Right cardiac atrium (tissue), 5 donors: ENCODE data around the gene HMCES. TPM values are rescaled to one million over a fixed set of nuclear protein-coding genes. Genes with fewer than 3 reads are reported as not detected.

Experiments
- ATAC-seq, 2 donors: fragments of 200-7000 bp; cut with Tn5 transposase; one replicate each; pipeline versions ENCODE4 v1.8.0 to v1.9.1; 2020; ENCODE audit warnings: moderate library complexity in 2 of 2, mild to moderate bottlenecking in 1 of 2
- DNase-seq, 3 donors: peaks; one replicate each; pipeline ENCODE4 v3.0.0-alpha.2; 2020
- H3K27ac ChIP-seq: one replicate; pipeline ENCODE4 v1.5.1; 2013; ENCODE audit warnings: mild to moderate bottlenecking, low read length, control low read depth, moderate library complexity
- H3K27me3 ChIP-seq: one replicate; pipeline ENCODE4 v1.6.1; 2013; ENCODE audit not compliant: control insufficient read depth, insufficient read depth
- H3K4me1 ChIP-seq: one replicate; pipeline ENCODE4 v1.6.1; 2013; ENCODE audit warnings: low read length; ENCODE audit not compliant: control insufficient read depth, insufficient read depth
- H3K4me3 ChIP-seq: one replicate; pipeline ENCODE4 v1.5.1; 2013; ENCODE audit warnings: low read length, control low read depth
- H3K9me3 ChIP-seq: one replicate; pipeline ENCODE4 v1.6.1; 2013; ENCODE audit warnings: low read length; ENCODE audit not compliant: control insufficient read depth
- WGBS: extraction: QIAGEN DNeasy Blood & Tissue Kit; methylation state at CpG from one replicate; pipeline ENCODE4 v1.1.7; 2013; 5-methylcytosine and 5-hydroxymethylcytosine counted together
- intact Hi-C, 4 donors: fragments of 100-400 bp; cut with DNase I; formaldehyde crosslinking; loops; one replicate each; pipeline versions ENCODE4 v1.11.0 to v1.14.0; 2022 to 2023
- long read RNA-seq, 4 donors: library from polyadenylated mRNA; unstranded; transcript quantifications; one replicate each; pipeline ENCODE4 v2.0.0, GENCODE V29; 2020 to 2021
- polyA plus RNA-seq: library from polyadenylated mRNA; stranded (reverse); fragments of 200-250 nt; gene quantifications from one replicate; pipeline ENCODE4 v1.2.3, GENCODE V29; 2013
- total RNA-seq, 4 donors: library from RNA; stranded (reverse); fragmentation: NEBNext Ultra II Directional; extraction: Animal tissue kit (Norgen Biotek cat#: 25700); gene quantifications; one replicate each; pipeline ENCODE4 v1.2.1, GENCODE V29; 2021
- donor health status: healthy with polysubstance abuse.
- donor health status: DM: no; HTN: yes; CAD: no.
- donor health status: DM: no; HTN: no; CAD: no.
- donor health status: DM: no; HTN: yes; CAD: no; lungs with severe emphysema.
- donor health status: DM: yes; HTN: yes; CAD: no.

HMCES gene, protein sequence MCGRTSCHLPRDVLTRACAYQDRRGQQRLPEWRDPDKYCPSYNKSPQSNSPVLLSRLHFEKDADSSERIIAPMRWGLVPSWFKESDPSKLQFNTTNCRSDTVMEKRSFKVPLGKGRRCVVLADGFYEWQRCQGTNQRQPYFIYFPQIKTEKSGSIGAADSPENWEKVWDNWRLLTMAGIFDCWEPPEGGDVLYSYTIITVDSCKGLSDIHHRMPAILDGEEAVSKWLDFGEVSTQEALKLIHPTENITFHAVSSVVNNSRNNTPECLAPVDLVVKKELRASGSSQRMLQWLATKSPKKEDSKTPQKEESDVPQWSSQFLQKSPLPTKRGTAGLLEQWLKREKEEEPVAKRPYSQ
- total RNA-seq (10 to 100 TPM; 38.0 to 53.2 (median 42.3) TPM), polyA plus RNA-seq (37.0 TPM)
- long read RNA-seq, donor 1, transcript HMCES-202 (7 exons, 1,763 nt) = minor isoform, 7 of 145 reads
- long read RNA-seq, donor 1, transcript HMCES-204 (7 exons, 1,952 nt) = minor isoform, 23 of 145 reads
- long read RNA-seq, donor 1, transcript HMCES-201 (7 exons, 2,515 nt) = major isoform, 95 of 145 reads
- long read RNA-seq, donor 1, transcript HMCES-203 (6 exons, 1,490 nt) = minor isoform, 5 of 145 reads
- long read RNA-seq, donor 1, partial matches to known transcripts = 5 of 145 reads
- long read RNA-seq, donor 1, other reads (novel, unspliced or antisense) = 9 of 145 reads
- long read RNA-seq, donor 2, transcript HMCES-204 (7 exons, 1,952 nt) = minor isoform, 5 of 56 reads
- long read RNA-seq, donor 2, transcript HMCES-201 (7 exons, 2,515 nt) = major isoform, 37 of 56 reads
- long read RNA-seq, donor 2, partial matches to known transcripts = 4 of 56 reads
- long read RNA-seq, donor 2, other reads (novel, unspliced or antisense) = 4 of 56 reads
- long read RNA-seq, donor 3, transcript HMCES-201 (7 exons, 2,515 nt) = major isoform, 182 of 240 reads
- long read RNA-seq, donor 3, transcript HMCES-203 (6 exons, 1,490 nt) = minor isoform, 11 of 240 reads
- long read RNA-seq, donor 3, partial matches to known transcripts = 24 of 240 reads
- long read RNA-seq, donor 3, other reads (novel, unspliced or antisense) = 16 of 240 reads
- long read RNA-seq, donor 4, transcript HMCES-201 (7 exons, 2,515 nt) = major isoform, 22 of 39 reads
- long read RNA-seq, donor 4, transcript HMCES-204 (7 exons, 1,952 nt) = minor isoform, 10 of 39 reads
- long read RNA-seq, donor 4, partial matches to known transcripts = 3 of 39 reads
- long read RNA-seq, donor 4, other reads (novel, unspliced or antisense) = 3 of 39 reads

DNA sequence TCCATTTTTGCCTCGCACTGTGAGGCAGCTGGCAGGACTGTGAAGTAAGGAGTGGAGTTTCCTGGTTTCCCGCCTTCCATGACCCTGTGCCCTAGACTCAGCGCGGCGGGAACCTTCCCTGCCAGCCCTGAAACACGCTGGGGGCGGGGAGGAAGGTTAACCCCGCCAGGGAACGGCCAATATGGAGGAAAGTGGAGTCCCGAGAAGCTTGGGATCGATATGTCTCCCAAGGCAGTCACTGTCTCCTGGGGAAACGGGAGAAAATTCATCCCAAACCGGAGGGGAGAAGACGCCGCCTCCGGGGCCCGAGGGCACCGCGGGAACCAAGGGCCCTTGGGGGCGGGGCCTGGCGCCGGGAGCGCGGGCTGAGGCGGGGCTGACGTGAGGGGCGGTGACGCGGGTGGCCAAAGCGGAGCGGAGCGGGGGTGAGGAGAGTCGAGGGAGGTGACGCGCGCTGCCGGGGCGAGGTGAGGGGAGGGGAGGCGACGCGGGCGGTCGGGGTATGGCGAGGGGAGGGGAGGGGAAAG is at the start of gene HMCES:
Gene HMCES (plus strand): TSS at position 432 of the 527 bp plus-strand sequence. CDS start 863 bp downstream, outside the sequence.
- Histone ChIP-seq H3K4me3 (peak within 1 kb of the TSS; percentile 75), H3K9me3 (no peaks in the 10 kb centered on the region), H3K4me1 (peaks cover 3% of the 10 kb centered on the region), H3K27ac (peak within 1 kb of the TSS; percentile 87), H3K27me3 (no peaks in the 10 kb centered on the region)
- WGBS = under 1% methylated on average over 44 of the region's 44 CpGs
- intact Hi-C loops = loop anchor here in 1 of 4 donors (5.0 kb wide), 1 partner anchor 39 kb away; a partner anchor contains a TSS
- peak; percentile 97 for ATAC-seq
- peak; percentile 95 to 98 (median 97) for DNase-seq

DNA sequence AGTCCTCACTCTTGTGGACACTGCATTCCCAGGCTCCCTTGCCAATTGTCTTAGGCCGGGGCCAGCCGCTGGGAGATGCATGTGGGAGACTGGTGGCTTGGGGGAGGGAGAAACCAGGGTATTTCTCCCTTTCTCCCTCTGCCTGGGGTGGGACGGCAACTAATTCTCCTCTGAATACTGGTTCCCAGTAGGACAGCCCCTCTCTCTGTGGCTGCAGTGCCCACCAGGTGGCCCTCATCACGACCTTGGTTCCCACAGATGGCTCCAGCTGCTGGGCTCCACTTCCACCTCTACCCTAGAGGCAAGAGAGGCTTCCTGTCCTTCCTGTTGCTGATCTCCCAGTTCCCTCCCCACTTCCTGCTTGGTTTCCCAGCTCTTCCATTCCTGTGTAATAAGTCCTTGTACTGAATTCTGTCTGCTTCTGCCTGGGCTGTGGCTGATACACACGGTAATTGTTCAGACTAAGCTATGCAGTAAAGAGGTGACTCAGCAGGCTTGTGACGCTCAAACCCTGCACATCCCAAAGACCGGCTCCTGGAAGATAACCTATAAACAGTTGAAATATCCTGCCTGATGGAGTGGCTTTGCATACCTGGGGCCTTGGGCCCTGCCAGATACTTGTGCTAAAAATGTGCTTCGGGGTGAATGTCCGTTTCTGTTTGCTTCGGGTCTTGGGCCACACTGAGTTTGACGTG is 49.6 kb upstream of the HMCES start:
- Histone ChIP-seq H3K27me3 (no peaks in the 10 kb centered on the region), H3K27ac (peak overlapping the region; percentile 14), H3K9me3 (no peaks in the 10 kb centered on the region), H3K4me1 (peaks cover 12% of the 10 kb centered on the region), H3K4me3 (no peak overlapping the region)
- peak in 1 of 2 donors; percentile 12 for ATAC-seq
- peak in 2 of 3 donors; percentile 42 to 55 for DNase-seq
- intact Hi-C loops = loop anchor here in 3 of 4 donors (5.0 kb wide), 1 partner anchor 47 kb away; the partner anchor contains the start of gene CNBP (in 3 of the 3)
- WGBS = 49% methylated on average over 11 of the region's 11 CpGs

DNA sequence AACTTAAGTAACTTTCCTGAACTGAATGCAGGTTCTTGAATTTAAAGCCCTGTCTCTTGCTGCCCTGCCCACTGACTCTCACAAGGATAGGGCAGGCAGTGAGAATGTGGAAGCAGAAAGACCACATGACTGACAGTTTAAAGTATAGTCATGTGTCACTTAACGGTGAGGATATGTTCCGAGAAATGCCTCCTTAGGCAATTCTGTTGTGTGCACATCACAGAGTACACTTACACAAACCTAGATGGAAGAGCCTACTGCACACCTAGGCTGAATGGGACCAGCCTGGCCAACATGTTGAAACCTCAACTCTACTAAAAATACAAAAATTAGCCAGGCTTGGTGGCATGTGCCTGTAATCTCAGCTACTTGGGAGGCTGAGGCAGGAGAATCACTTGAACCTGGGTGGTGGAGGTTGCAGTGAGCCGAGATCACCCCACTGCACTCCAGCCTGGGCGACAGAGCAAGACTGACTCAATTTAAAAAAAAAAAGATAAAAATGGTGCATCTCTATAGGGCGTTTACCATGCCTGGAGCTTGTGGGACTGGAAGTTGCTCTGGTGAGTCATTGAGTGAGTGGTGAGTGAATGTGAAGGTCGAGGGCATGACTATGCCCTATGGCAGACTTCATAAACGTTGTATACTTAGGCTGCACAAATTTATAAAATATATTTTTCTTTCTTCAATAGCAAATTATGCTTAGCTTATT is 48.2 kb upstream of the HMCES start:
- DNase-seq = no peak
- H3K27ac ChIP-seq = peak overlapping the region; percentile 27
- WGBS = 55% methylated on average over 7 of the region's 7 CpGs
- H3K4me3 ChIP-seq = no peak overlapping the region
- no peaks in the 10 kb centered on the region for H3K9me3 ChIP-seq
- no peaks in the 10 kb centered on the region for H3K27me3 ChIP-seq
- H3K4me1 ChIP-seq = peaks cover 12% of the 10 kb centered on the region
- peak; percentile 34 to 38 for ATAC-seq
- intact Hi-C loops = no loop called here

DNA sequence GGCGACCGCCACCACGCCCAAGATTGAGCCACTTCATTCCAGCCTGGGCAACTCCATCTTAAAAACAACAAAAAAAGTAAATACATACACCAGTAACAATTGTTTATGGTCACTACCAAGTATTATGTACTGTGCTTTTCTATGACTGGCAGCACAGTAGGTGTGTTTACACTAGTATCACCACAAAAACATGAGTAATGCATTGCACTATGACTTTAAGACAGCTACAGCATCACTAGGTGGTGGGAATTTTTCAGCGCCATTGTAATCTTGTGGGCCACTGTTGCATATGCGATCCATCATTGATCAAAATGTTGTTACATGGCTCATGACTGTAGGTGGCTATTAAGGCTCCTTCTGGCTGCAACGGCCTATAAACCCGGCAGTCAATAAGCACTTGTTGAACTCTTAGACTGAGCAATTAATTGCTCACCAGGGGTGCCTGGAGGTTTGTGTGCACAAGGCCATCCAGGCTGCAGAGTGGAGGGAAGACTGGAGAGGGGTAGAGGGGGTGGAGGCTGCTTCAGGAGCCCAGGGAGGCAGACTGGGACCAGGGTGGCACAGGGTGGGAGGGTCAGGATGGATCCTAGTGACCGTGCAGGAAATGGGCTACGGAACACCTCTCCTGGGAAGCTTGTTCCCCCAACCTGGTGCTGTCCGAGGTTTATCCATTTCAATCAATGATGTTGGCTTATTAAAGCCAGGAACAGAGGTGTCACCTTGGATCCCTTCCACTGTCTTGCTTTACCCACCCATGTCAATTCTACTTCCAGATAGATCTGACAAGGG is 47.1 kb upstream of the HMCES start:
- DNase-seq (no peak), ATAC-seq (no peak)
- Histone ChIP-seq H3K27me3 (no peaks in the 10 kb centered on the region), H3K9me3 (no peaks in the 10 kb centered on the region), H3K4me1 (peaks cover 12% of the 10 kb centered on the region), H3K4me3 (no peak overlapping the region), H3K27ac (no peak overlapping the region)
- intact Hi-C loops = no loop called here
- 84% methylated on average over 10 of the region's 10 CpGs for WGBS

DNA sequence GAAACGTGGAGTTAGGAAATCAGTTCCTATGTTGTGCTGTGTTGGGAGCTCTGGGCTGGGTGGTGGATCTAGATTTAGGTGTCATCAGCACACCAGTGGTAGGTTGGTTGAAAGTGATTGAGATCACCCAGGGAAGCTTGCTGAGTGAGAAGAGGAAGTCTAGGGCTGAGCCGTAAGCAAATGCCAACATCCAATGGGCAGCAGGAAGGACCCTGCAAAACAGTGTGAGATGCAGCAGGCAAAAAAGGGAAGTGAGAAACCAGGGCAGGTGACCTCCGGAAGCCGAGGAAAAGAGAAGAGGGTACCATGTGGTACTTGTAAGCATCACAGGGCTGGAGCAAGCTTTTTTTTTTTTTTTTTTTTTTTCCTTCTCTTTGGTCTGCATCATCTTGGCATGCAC is 45.1 kb upstream of the HMCES start:
- Histone ChIP-seq H3K4me3 (no peak overlapping the region), H3K27ac (no peak overlapping the region), H3K9me3 (no peaks in the 10 kb centered on the region), H3K27me3 (no peaks in the 10 kb centered on the region), H3K4me1 (peaks cover 6% of the 10 kb centered on the region)
- DNase-seq = no peak
- intact Hi-C loops = no loop called here
- 65% methylated on average over 4 of the region's 4 CpGs for WGBS
- ATAC-seq = peak; percentile 25 to 47

DNA sequence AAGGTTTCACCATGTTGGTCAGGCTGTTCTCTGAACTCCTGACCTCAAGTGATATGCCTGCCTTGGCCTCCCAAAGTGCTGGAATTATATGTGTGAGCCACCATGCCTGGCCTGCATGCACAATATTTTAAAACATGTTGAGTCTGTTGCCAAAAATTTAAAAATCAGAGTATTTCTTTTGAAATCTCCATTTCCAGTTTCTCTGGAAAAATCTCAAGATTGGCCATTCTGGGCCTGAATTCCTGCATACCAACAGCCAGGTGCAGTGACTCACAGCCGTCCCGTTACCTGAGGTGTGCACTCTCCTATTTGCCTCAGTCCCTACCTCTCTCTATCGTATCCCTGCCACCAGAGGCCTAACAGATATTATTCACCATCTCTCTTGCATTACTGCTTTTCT is 44.2 kb upstream of the HMCES start:
- WGBS = 93% methylated on average over 3 of the region's 3 CpGs
- H3K27me3 ChIP-seq = no peaks in the 10 kb centered on the region
- H3K9me3 ChIP-seq = no peaks in the 10 kb centered on the region
- no peak for ATAC-seq
- no peak overlapping the region for H3K27ac ChIP-seq
- H3K4me1 ChIP-seq = no peaks in the 10 kb centered on the region
- no peak for DNase-seq
- H3K4me3 ChIP-seq = no peak overlapping the region
- intact Hi-C loops = no loop called here

DNA sequence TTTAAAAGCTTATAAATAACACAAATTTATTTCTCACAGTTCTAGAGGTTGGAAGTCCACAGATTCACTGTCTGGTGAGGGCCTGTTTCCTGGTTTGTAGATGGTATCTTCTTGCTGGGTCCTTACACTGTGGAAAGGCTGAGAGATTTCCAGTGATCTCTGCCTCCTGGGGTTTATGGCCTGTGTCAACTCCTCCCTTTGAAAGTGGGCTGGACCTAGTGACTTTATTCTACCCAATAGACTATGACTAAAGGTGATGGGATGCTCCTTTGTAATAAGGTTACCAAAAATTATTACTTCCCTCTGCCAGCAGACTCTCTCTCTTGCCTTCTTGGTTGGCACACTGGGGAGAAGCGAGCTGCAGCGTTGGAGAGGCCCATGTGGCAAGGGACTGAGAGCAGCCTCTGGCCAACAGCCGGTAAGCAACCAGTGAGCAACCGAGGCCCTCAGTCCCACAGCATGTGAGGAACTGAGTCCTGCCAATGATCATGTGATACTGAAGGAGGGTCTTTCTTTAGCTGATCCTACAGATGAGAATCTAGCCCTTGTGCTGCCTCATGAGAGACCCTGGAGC is 43.2 kb upstream of the HMCES start:
- Histone ChIP-seq H3K4me3 (no peak overlapping the region), H3K27ac (no peak overlapping the region), H3K27me3 (no peaks in the 10 kb centered on the region), H3K9me3 (no peaks in the 10 kb centered on the region), H3K4me1 (peaks cover under 1% of the 10 kb centered on the region)
- WGBS = 96% methylated on average over 4 of the region's 4 CpGs
- ATAC-seq (no peak), DNase-seq (no peak)
- intact Hi-C loops = no loop called here

DNA sequence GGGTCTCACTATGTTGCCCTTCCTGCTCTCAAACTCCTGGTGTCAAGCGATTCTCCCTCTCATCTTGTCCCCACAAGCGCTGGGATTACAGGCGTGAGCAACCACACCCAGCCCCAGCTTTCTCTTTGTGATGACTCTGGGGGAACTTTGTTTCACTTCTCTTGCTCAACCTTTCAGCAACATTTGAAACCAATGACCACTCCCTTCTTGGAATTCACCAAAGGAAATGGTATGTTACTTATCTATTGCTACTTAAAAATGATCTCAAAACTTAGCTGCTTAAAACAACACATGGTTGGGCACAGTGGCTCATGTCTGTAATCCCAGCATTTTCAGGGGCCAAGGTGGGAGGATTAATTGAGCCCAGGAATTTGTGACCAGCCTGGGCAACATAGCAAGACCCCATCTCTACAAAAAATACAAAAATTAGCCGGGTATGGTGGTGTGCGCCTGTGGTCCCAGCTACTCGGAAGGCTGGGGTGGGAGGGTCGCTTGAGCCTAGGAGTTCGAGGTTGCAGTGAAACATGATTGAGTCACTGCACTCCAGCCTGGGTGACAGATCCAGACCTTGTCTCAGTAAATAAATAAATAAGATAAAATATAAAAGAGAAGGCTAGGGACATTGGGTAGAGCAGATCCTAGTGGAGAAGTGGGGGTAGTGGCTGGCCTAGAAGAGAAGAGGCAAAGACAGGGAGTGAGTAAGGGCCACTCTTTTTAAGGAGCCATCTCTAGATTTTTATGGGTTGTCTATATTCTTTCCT is 39.5 kb upstream of the HMCES start:
- 73% methylated on average over 8 of the region's 8 CpGs for WGBS

More for the DNA sequence above, 39.5 kb upstream of the HMCES start:
- H3K27me3 ChIP-seq = no peaks in the 10 kb centered on the region
- peak; percentile 58 to 79 for ATAC-seq
- H3K4me1 ChIP-seq = peaks cover 2% of the 10 kb centered on the region
- no peak overlapping the region for H3K27ac ChIP-seq
- intact Hi-C loops = no loop called here
- peak in 1 of 3 donors; percentile 42 for DNase-seq
- H3K4me3 ChIP-seq = no peak overlapping the region
- H3K9me3 ChIP-seq = no peaks in the 10 kb centered on the region
